GM12891 (cell line): ENCODE measurements around the gene SELENOV.

ENCODE experiments used
- PAX5 ChIP-seq: IDR thresholded peaks from 2 replicates; pipeline ENCODE4 v1.6.1; 2011; ENCODE audit warnings: low read length, moderate library complexity, mild to moderate bottlenecking; ENCODE audit not compliant: insufficient read depth, severe bottlenecking
- POLR2A ChIP-seq: IDR thresholded peaks from 2 replicates; pipeline ENCODE4 v1.6.1; 2011; ENCODE audit warnings: low read depth, low read length, control low read depth
- POLR2AphosphoS5 ChIP-seq: IDR thresholded peaks from 2 replicates; pipeline ENCODE4 v1.6.1; 2011; ENCODE audit warnings: low read depth, low read length, control low read depth
- POU2F2 ChIP-seq: IDR thresholded peaks from 2 replicates; pipeline ENCODE4 v1.6.1; 2011; ENCODE audit warnings: low read depth, mild to moderate bottlenecking, control low read depth, low read length, moderate library complexity
- SPI1 ChIP-seq: IDR thresholded peaks from 2 replicates; pipeline ENCODE4 v1.6.1; 2011; ENCODE audit warnings: low read depth, low read length, control low read depth
- TAF1 ChIP-seq: IDR thresholded peaks from 2 replicates; pipeline ENCODE4 v1.6.1; 2011; ENCODE audit warnings: low read depth, low read length, control low read depth

GRCh38 chr19:39555883-39556282 is 40.9 kb downstream of the SELENOV start:
- no peak for TF ChIP-seq POLR2AphosphoS5
- TF ChIP-seq TAF1, result no peak
- no peak for TF ChIP-seq POLR2A
- no peak for TF ChIP-seq PAX5
- TF ChIP-seq SPI1, result peak; percentile 57; the same call in 1 of the 2 replicates
- no peak for TF ChIP-seq POU2F2
